Psoas muscle (tissue), 8 donors: ENCODE results near the gene CLPTM1. TPM values are rescaled to one million over a fixed set of nuclear protein-coding genes. Genes with fewer than 3 reads are reported as not detected.
A peak's percentile ranks its signal among the peaks of the same experiment; 100 is the strongest.
"Not testable (repeated sequence)": the region's sequence is repeated elsewhere in the genome, so short reads cannot be mapped to it uniquely, and the experiment has no call there.

Experiments used
- ATAC-seq, 4 donors: fragments of 200-7000 bp; cut with Tn5 transposase; one replicate each; pipeline ENCODE4 v1.9.1; 2020; ENCODE audit warnings: moderate library complexity in 3 of 4, mild to moderate bottlenecking in 2 of 4
- DNase-seq, 2 donors: peaks; one replicate each; pipeline ENCODE4 v3.0.0-alpha.2; 2020
- H3K27ac ChIP-seq: fragments of 200-600 bp; one replicate; pipeline ENCODE4 v1.8.0; 2022
- H3K27me3 ChIP-seq, 3 donors: fragments of 200-600 bp in 1 of 3; one replicate each; pipeline versions ENCODE4 v1.6.1 to v1.8.0; 2013 to 2022; ENCODE audit warnings: low read length in 2 of 3, mild to moderate bottlenecking in 2 of 3, moderate library complexity in 1 of 3; ENCODE audit not compliant: insufficient read depth in 3 of 3
- H3K36me3 ChIP-seq, 2 donors: fragments of 200-600 bp in 1 of 2; one replicate each; pipeline versions ENCODE4 v1.6.1 to v1.8.0; 2013 to 2022; ENCODE audit warnings: low read depth in 1 of 2, mild to moderate bottlenecking in 1 of 2, moderate library complexity in 1 of 2; ENCODE audit not compliant: insufficient read depth in 1 of 2
- H3K4me1 ChIP-seq: fragments of 200-600 bp; one replicate; pipeline ENCODE4 v1.8.0; 2022
- H3K4me3 ChIP-seq: fragments of 200-600 bp; one replicate; pipeline ENCODE4 v1.8.0; 2022; ENCODE audit warnings: mild to moderate bottlenecking
- H3K9me3 ChIP-seq: fragments of 200-600 bp; one replicate; pipeline ENCODE4 v1.8.0; 2022
- CTCF ChIP-seq: fragments of 200-600 bp; IDR thresholded peaks from one replicate; pipeline ENCODE4 v1.8.0; 2022; ENCODE audit warnings: antibody characterized with exemption
- WGBS, 3 donors: extraction: QIAGEN DNeasy Blood & Tissue Kit; methylation state at CpG; one replicate each; pipeline versions ENCODE4 v1.1.6 to v1.1.7; 2013; 5-methylcytosine and 5-hydroxymethylcytosine counted together
- intact Hi-C, 2 donors: fragments of 100-400 bp; cut with DNase I; formaldehyde crosslinking; loops; one replicate each; pipeline versions ENCODE4 v1.11.0 to v1.14.2; 2022
- polyA plus RNA-seq, 3 donors: library from polyadenylated mRNA; stranded (reverse); fragments of 200-250 nt; gene quantifications; one replicate each; pipeline ENCODE4 v1.2.3, GENCODE V29; 2013
- total RNA-seq, 4 donors: library from RNA; stranded (reverse); fragmentation: NEBNext Ultra II Directional in 2 of 4; extraction: Animal tissue kit (Norgen Biotek cat#: 25700) in 2 of 4; gene quantifications; one replicate each; pipeline versions ENCODE4 v1.2.1 to v1.2.4, GENCODE V29; 2021 to 2023
- donor health status: healthy with polysubstance abuse.
- donor health status: DM: no; HTN: no; CAD: no; lungs with moderate emphysema.
- donor health status: Bipolar disorder and iron deficiency.
- donor health status: healthy.
- donor health status: DM: yes; HTN: yes; CAD: no.
- donor health status: DM: no; HTN: no; CAD: no.
- donor health status: DM: no; HTN: no; CAD: no.
- donor health status: DM: yes; HTN: yes; CAD: no.

Gene CLPTM1
- total and polyA plus RNA-seq, 7 donors = 77.7 to 129 (median 90.1) TPM

GRCh38 chr19:44908836-44909261, 46.3 kb upstream of the CLPTM1 start:
- TF ChIP-seq CTCF = no peak
- ATAC-seq (no peak), DNase-seq (no peak)
- intact Hi-C loops = loop anchor here (5.0 to 10.0 kb wide), 2 partner anchors 146 to 148 kb away; no protein-coding TSS in a partner anchor
- 89 to 92% (median 91%) methylated on average over 34 to 44 of the region's 44 CpGs for WGBS, 3 donors
- no peaks in the 10 kb centered on the region for H3K9me3 ChIP-seq
- no peak overlapping the region for H3K27ac ChIP-seq
- no peak overlapping the region for H3K4me3 ChIP-seq
- no peaks in the 10 kb centered on the region for H3K4me1 ChIP-seq
- no peaks in the 10 kb centered on the region for H3K36me3 ChIP-seq
- peaks cover 0 to 56% (median 18%) of the 10 kb centered on the region in 3 donors for H3K27me3 ChIP-seq

DNA sequence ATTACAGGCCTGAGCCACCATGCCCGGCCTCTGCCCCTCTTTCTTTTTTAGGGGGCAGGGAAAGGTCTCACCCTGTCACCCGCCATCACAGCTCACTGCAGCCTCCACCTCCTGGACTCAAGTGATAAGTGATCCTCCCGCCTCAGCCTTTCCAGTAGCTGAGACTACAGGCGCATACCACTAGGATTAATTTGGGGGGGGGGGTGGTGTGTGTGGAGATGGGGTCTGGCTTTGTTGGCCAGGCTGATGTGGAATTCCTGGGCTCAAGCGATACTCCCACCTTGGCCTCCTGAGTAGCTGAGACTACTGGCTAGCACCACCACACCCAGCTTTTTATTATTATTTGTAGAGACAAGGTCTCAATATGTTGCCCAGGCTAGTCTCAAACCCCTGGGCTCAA, 45.4 kb upstream of the CLPTM1 start:
- 80 to 89% (median 81%) methylated on average over 5 of the region's 5 CpGs for WGBS, 3 donors
- H3K27me3 ChIP-seq = peaks cover 0 to 53% (median 18%) of the 10 kb centered on the region in 3 donors
- intact Hi-C loops = loop anchor here (5.0 to 10.0 kb wide), 2 partner anchors 145 to 148 kb away; no protein-coding TSS in a partner anchor

DNA sequence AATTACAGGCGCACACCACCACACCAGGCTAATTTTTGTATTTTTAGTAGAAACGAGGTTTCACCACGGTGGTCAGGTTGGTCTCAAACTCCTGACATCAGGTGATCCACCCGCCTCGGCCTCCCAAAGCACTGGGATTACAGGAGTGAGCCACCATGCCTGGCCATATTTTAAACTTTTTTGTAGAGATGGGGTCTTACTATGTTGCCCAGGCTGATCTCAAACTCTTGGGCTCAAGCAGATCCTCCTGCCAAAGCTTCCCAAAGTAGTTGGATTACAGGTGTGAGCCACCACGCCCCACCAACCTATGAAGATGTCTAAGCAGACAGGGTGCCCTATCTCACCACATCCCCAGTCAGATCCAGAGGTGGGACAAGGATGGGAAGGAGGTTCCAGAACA, 43.3 kb upstream of the CLPTM1 start:
- H3K27ac ChIP-seq, H3K4me1 ChIP-seq, H3K36me3 ChIP-seq, DNase-seq, H3K9me3 ChIP-seq, ATAC-seq, intact Hi-C loops, H3K4me3 ChIP-seq: not testable (repeated sequence)
- H3K27me3 ChIP-seq = peaks cover 0 to 34% (median 7%) of the 10 kb centered on the region in 3 donors
- WGBS, 3 donors = 84 to 97% (median 85%) methylated on average over 6 of the region's 6 CpGs

More for the DNA sequence above, 45.4 kb upstream of the CLPTM1 start:
- no peak overlapping the region for H3K27ac ChIP-seq
- H3K9me3 ChIP-seq = no peaks in the 10 kb centered on the region
- ATAC-seq (no peak), DNase-seq (no peak)
- TF ChIP-seq CTCF = no peak
- no peaks in the 10 kb centered on the region for H3K36me3 ChIP-seq
- no peaks in the 10 kb centered on the region for H3K4me1 ChIP-seq
- no peak overlapping the region for H3K4me3 ChIP-seq

DNA sequence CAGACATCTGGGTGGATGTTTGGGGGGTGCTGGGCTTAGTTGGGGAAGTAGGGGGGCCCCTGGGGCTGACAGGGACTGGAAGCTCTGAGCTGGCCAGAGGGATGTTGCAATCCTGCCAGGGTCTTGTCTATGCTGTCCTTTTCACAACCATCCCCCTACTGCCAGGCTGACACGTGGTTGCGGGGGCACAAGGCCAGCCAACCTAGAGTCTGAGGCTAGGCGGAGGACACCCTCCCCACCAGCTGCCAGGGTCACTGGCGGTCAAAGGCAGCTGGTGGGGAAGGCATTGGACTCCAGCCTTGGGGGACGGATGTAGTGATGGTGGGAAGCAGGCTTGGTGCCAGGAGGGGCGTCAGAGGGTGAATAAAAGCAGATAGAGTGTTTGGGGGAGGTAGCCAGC, 42.3 kb upstream of the CLPTM1 start:
- intact Hi-C loops = no loop called here
- 12 to 39% (median 16%) methylated on average over 5 to 6 of the region's 6 CpGs for WGBS, 3 donors
- Histone ChIP-seq H3K4me1 (no peaks in the 10 kb centered on the region), H3K27me3 (peaks cover 0 to 26% (median 3%) of the 10 kb centered on the region in 3 donors), H3K27ac (no peak overlapping the region), H3K4me3 (no peak overlapping the region), H3K9me3 (no peaks in the 10 kb centered on the region), H3K36me3 (no peaks in the 10 kb centered on the region)
- DNase-seq (peak; percentile 61 to 78), ATAC-seq (peak in 3 of 4 donors; percentile 31 to 52 (median 35))
- no peak for TF ChIP-seq CTCF

DNA sequence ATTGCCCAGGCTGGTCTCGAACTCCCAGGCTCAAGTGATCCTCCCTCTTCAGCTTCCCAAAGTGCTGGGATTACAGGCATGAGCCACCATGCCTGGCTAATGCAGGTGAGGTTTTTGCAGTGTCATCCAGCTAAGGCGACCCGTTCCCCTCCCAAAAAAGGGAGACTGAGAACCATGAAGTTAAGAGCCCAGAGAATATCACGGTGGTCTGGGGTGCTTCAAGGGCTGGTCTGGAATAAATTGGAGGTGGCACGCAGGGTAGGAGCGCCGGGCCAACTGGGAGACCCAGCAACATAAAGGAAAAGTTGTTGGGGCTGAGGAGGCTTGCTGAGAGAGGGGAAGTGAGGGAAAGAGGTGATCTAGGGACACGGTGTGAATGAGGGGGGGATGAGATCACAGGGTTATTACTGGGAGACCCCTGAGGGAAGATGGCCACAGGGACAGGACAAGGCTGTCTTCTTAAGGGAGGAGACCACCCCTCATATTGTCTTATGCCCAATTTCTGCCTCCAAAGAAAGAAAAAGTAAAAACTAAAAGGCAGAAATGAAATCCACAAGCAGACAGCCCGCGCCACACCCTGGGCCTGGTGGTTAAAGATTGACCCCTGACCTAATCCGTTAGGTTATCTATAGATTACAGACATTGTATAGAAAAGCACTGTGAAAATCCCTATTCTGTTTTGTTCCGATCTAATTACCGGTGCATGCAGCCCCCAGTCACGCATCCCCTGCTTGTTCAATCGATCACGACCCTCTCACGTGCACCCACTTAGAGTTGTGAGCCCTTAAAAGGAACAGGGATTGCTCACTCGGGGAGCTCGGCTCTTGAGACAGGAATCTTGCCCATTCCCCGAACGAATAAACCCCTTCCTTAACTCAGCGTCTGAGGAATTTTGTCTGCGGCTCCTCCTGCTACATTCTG, 41.4 kb upstream of the CLPTM1 start:
- 42 to 62% (median 47%) methylated on average over 22 to 23 of the region's 23 CpGs for WGBS, 3 donors
- H3K36me3 ChIP-seq, intact Hi-C loops, DNase-seq, H3K4me1 ChIP-seq, H3K9me3 ChIP-seq, ATAC-seq, H3K4me3 ChIP-seq, H3K27ac ChIP-seq: not testable (repeated sequence)
- peaks cover 0 to 26% (median 3%) of the 10 kb centered on the region in 3 donors for H3K27me3 ChIP-seq

DNA sequence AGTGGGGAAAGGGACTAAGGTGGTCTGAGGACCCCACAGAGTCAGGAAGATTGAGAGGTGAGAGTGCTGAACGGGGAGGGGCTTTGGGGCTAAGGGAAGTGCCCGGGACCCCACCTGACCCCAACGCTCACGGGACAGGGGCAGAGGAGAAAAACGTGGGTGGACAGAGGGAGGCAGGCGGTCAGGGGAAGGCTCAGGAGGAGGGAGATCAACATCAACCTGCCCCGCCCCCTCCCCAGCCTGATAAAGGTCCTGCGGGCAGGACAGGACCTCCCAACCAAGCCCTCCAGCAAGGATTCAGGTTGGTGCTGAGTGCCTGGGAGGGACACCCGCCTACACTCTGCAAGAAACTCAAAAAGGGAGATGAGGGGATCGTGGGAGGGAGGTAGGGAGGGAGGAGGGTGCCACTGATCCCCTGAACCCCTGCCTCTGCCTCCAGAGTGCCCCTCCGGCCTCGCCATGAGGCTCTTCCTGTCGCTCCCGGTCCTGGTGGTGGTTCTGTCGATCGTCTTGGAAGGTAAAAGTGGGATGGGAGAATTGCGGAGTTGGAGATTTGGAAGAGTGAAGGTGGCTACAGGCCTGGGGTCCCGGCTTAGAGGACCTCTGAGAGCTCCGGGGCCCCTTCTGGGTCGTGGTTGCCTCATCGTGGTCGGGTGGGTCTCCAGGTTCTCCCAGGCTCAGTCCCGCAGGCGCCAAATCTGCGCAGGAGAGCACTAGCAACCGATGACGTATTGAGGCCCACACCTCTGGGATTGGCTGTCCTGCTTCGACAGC, 40.6 kb upstream of the CLPTM1 start, which contains the start of gene APOC1:
APOC1 (plus strand) TSS at position 176 of the 774 bp plus-strand sequence; CDS start at position 460, 284 bp downstream.
- peaks cover 0 to 26% (median 0%) of the 10 kb centered on the region in 3 donors for H3K27me3 ChIP-seq
- H3K4me1 ChIP-seq, H3K36me3 ChIP-seq, H3K27ac ChIP-seq, intact Hi-C loops, H3K9me3 ChIP-seq: not testable (repeated sequence)
- WGBS, 3 donors = 3 to 12% (median 6%) methylated on average over 25 to 27 of the region's 28 CpGs
- ATAC-seq (peak; percentile 88 to 95 (median 90)), DNase-seq (peak; percentile 84 to 91)
- peak within 1 kb of the TSS; percentile 64 for H3K4me3 ChIP-seq
